NK-92 (cell line): ENCODE results near the gene HOXC11.

Experiments
- DNase-seq: peaks from one replicate; lab custom pipeline; 2025; ENCODE audit not compliant: unreplicated experiment; lab: John Stamatoyannopoulos, UW

Gene HOXC11

GRCh38 chr12:53956251-53956887 lies 16.6 kb upstream of the HOXC11 start:
- DNase-seq: no peak

- DNase-seq: no peak
Observed at GRCh38 chr12:53956914-53957536, 15.9 kb upstream of the HOXC11 start.

GRCh38 chr12:53958128-53958527 lies 14.8 kb upstream of the HOXC11 start:
- DNase-seq: no peak

GRCh38 chr12:53959314-53959713 lies 13.6 kb upstream of the HOXC11 start:
- no peak for DNase-seq

GRCh38 chr12:53960187-53961024 lies 12.5 kb upstream of the HOXC11 start:
- no peak for DNase-seq

GRCh38 chr12:53961025-53961761 lies 11.7 kb upstream of the HOXC11 start:
- no peak for DNase-seq

- no peak for DNase-seq
Observed at GRCh38 chr12:53963005-53963404, 9.9 kb upstream of the HOXC11 start.

- no peak for DNase-seq
Observed at GRCh38 chr12:53963434-53964314, 9.3 kb upstream of the HOXC11 start.

- no peak for DNase-seq
Observed at GRCh38 chr12:53964315-53964713, 8.6 kb upstream of the HOXC11 start.

GRCh38 chr12:53965281-53966084 lies 7.4 kb upstream of the HOXC11 start:
- DNase-seq: no peak

GRCh38 chr12:53966085-53966384 lies 6.9 kb upstream of the HOXC11 start:
- DNase-seq: no peak

- DNase-seq: no peak
Observed at GRCh38 chr12:53966385-53967133, 6.4 kb upstream of the HOXC11 start.

GRCh38 chr12:53967421-53967925 lies 5.5 kb upstream of the HOXC11 start:
- DNase-seq: no peak

- DNase-seq: no peak
Observed at GRCh38 chr12:53968214-53969127, 4.5 kb upstream of the HOXC11 start.

- DNase-seq: no peak
Observed at GRCh38 chr12:53969588-53970259, 3.2 kb upstream of the HOXC11 start.

- DNase-seq: no peak
Observed at GRCh38 chr12:53970451-53970850, 2.5 kb upstream of the HOXC11 start.

- DNase-seq: no peak
Observed at GRCh38 chr12:53971129-53971528, 1.8 kb upstream of the HOXC11 start.
